Mucosa of descending colon (tissue), 3 donors: ENCODE data around the gene C1orf141. TPM values are rescaled to one million over a fixed set of nuclear protein-coding genes. Genes with fewer than 3 reads are reported as not detected.
A peak's percentile ranks its signal among the peaks of the same experiment; 100 is the strongest.

ENCODE experiments used
- ATAC-seq: fragments of 200-7000 bp; cut with Tn5 transposase; one replicate; pipeline ENCODE4 v1.9.1; 2020; ENCODE audit warnings: mild to moderate bottlenecking, moderate library complexity
- DNase-seq, 3 donors: peaks; one replicate each; pipeline ENCODE4 v3.0.0-alpha.2; 2020
- H3K36me3 ChIP-seq: fragments of 200-600 bp; one replicate; pipeline ENCODE4 v1.8.0; 2021; ENCODE audit warnings: low read depth, mild to moderate bottlenecking
- H3K4me1 ChIP-seq: fragments of 200-600 bp; one replicate; pipeline ENCODE4 v1.8.0; 2021; ENCODE audit warnings: low read depth, mild to moderate bottlenecking
- H3K4me3 ChIP-seq: fragments of 200-600 bp; one replicate; pipeline ENCODE4 v1.8.0; 2021; ENCODE audit warnings: mild to moderate bottlenecking
- H3K9me3 ChIP-seq: fragments of 200-600 bp; one replicate; pipeline ENCODE4 v1.8.0; 2021; ENCODE audit warnings: mild to moderate bottlenecking
- CTCF ChIP-seq: fragments of 200-600 bp; IDR thresholded peaks from one replicate; pipeline ENCODE4 v1.8.0; 2022; ENCODE audit warnings: antibody characterized with exemption, mild to moderate bottlenecking
- intact Hi-C, 2 donors: fragments of 100-400 bp; cut with DNase I in 1 of 2; cut with micrococcal nuclease in 1 of 2; formaldehyde crosslinking; loops; one replicate each; pipeline versions ENCODE4 v1.11.0 to v1.11.1; 2022; cut with DNase I, micrococcal nuclease
- total RNA-seq, 3 donors: library from RNA; stranded (reverse); fragmentation: NEBNext Ultra II Directional in 2 of 3; extraction: Animal tissue kit (Norgen Biotek cat#: 25700) in 2 of 3; gene quantifications; one replicate each; pipeline versions ENCODE4 v1.2.1 to v1.2.4, GENCODE V29; 2021 to 2023
- donor health status: DM: no; HTN: no; CAD: no; lungs with moderate emphysema.
- donor health status: DM: no; HTN: no; CAD: no.
- donor health status: DM: no; HTN: yes; CAD: no.

The C1orf141 gene
- total RNA-seq, 3 donors from 2014 or later: not detected

- intact Hi-C loops: no loop called here
- Histone ChIP-seq H3K9me3 (no peaks in the 10 kb centered on the region), H3K4me1 (no peaks in the 10 kb centered on the region), H3K36me3 (no peaks in the 10 kb centered on the region), H3K4me3 (no peak overlapping the region)
- ATAC-seq (no peak), DNase-seq (no peak)
- TF ChIP-seq CTCF: no peak
Observed at GRCh38 chr1:67120855-67121619, 13.7 kb downstream of the C1orf141 start.

- ATAC-seq: no peak
- DNase-seq: no peak
- intact Hi-C loops: no loop called here
- no peak for TF ChIP-seq CTCF
- H3K9me3 ChIP-seq: peaks cover 4% of the 10 kb centered on the region
- no peak overlapping the region for H3K4me3 ChIP-seq
- H3K4me1 ChIP-seq: no peaks in the 10 kb centered on the region
- H3K36me3 ChIP-seq: no peaks in the 10 kb centered on the region
Observed at GRCh38 chr1:67118646-67119045, 16.1 kb downstream of the C1orf141 start.

- DNase-seq: no peak
- no peaks in the 10 kb centered on the region for H3K4me1 ChIP-seq
- no peak for TF ChIP-seq CTCF
- no peaks in the 10 kb centered on the region for H3K36me3 ChIP-seq
- no peak for ATAC-seq
- peaks cover 4% of the 10 kb centered on the region for H3K9me3 ChIP-seq
- intact Hi-C loops: no loop called here
- no peak overlapping the region for H3K4me3 ChIP-seq
Observed at GRCh38 chr1:67118191-67118590, 16.6 kb downstream of the C1orf141 start.

- intact Hi-C loops: no loop called here
- Histone ChIP-seq H3K36me3 (no peaks in the 10 kb centered on the region), H3K4me3 (no peak overlapping the region), H3K9me3 (peaks cover 4% of the 10 kb centered on the region), H3K4me1 (no peaks in the 10 kb centered on the region)
- TF ChIP-seq CTCF: no peak
- ATAC-seq (no peak), DNase-seq (no peak)
Observed at GRCh38 chr1:67114162-67114561, 20.6 kb downstream of the C1orf141 start.

- no peak for TF ChIP-seq CTCF
- Histone ChIP-seq H3K36me3 (no peaks in the 10 kb centered on the region), H3K4me3 (no peak overlapping the region), H3K9me3 (peaks cover 4% of the 10 kb centered on the region), H3K4me1 (no peaks in the 10 kb centered on the region)
- intact Hi-C loops: no loop called here
- ATAC-seq (no peak), DNase-seq (no peak)
Observed at GRCh38 chr1:67110352-67110751, 24.4 kb downstream of the C1orf141 start.

- intact Hi-C loops: no loop called here
- peak in 1 of 3 donors; percentile 68 for DNase-seq
- no peaks in the 10 kb centered on the region for H3K9me3 ChIP-seq
- no peak overlapping the region for H3K4me3 ChIP-seq
- H3K4me1 ChIP-seq: peaks cover 9% of the 10 kb centered on the region
- TF ChIP-seq CTCF: no peak
- peak; percentile 82 for ATAC-seq
- no peaks in the 10 kb centered on the region for H3K36me3 ChIP-seq
Observed at GRCh38 chr1:67105508-67105907, 29.3 kb downstream of the C1orf141 start.
